Adipocyte (in vitro differentiated cells): ENCODE measurements around the gene COL15A1.
"Not testable (repeated sequence)": the region's sequence is repeated elsewhere in the genome, so short reads cannot be mapped to it uniquely, and the experiment has no call there.

ENCODE experiments used
- DNase-seq: peaks from one replicate; pipeline ENCODE4 v3.0.0-alpha.2; 2015; ENCODE audit warnings: low read depth
- H3K27me3 ChIP-seq: replicated peaks from 2 replicates; pipeline ENCODE4 v1.7.0; 2013; ENCODE audit warnings: mild to moderate bottlenecking, low read length, moderate library complexity; ENCODE audit not compliant: control insufficient read depth, insufficient read depth
- H3K36me3 ChIP-seq: 2 replicates; pipeline ENCODE4 v1.7.0; 2013; ENCODE audit warnings: low read length, mild to moderate bottlenecking, moderate library complexity; ENCODE audit not compliant: control insufficient read depth, insufficient read depth, severe bottlenecking
- H3K4me1 ChIP-seq: 2 replicates; pipeline ENCODE4 v1.7.0; 2013; ENCODE audit warnings: mild to moderate bottlenecking, low read length, moderate library complexity; ENCODE audit not compliant: control insufficient read depth, insufficient read depth
- H3K4me3 ChIP-seq: 2 replicates; pipeline ENCODE4 v1.7.0; 2013; ENCODE audit warnings: mild to moderate bottlenecking, low read length, moderate library complexity
- H3K9ac ChIP-seq: 2 replicates; pipeline ENCODE4 v1.7.0; 2013; ENCODE audit warnings: mild to moderate bottlenecking, low read length, moderate library complexity
- H3K9me3 ChIP-seq: 2 replicates; pipeline ENCODE4 v1.7.0; 2013; ENCODE audit warnings: mild to moderate bottlenecking, low read length, moderate library complexity; ENCODE audit not compliant: control insufficient read depth

Gene COL15A1

DNA sequence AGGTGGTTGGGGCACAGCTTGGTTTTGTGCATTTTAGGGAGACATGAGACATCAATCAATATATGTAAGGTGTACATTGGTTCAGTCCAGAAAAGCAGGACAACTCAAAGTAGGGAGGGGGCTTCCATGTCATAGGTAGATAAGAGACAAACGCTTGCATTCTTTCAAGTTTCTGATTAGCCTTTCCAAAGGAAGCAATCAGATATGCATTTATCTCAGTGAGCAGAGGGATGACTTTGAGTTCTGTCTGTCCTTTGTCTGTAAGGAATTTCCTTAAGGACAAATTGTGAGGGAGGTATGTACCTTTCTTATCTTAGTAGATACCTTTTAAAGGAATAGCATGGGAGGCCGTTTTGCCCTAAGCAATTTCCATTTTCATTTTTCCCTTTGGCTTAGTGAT is 63.3 kb downstream of the COL15A1 start:
- Histone ChIP-seq H3K4me1 (no peaks in the 10 kb centered on the region), H3K27me3 (peaks cover 12% of the 10 kb centered on the region), H3K4me3 (no peak overlapping the region), H3K9me3 (peaks cover 13% of the 10 kb centered on the region), H3K9ac (no peak overlapping the region), H3K36me3 (peaks cover 44% of the 10 kb centered on the region)
- no peak for DNase-seq

DNA sequence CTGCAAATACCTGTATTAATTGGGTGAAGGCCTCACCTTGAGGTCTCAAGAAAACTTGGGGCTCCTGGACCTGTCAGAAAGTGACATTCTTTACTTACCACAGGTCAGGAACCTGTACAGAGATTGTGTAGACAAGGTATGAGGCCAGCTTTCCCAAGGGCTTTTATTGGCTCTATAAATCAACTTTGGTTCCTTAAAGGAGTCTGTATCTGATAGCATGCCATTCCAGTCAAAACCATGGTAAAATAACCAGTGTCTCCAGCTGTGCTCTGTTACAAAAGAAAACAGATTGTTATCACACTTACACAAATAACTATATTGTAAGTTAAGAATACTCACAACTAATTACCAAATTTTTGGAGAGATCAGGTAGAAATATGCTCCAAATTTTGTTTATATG is 64.5 kb downstream of the COL15A1 start:
- Histone ChIP-seq H3K27me3 (peaks cover 7% of the 10 kb centered on the region), H3K36me3 (peaks cover 39% of the 10 kb centered on the region), H3K4me1 (no peaks in the 10 kb centered on the region), H3K9ac (no peak overlapping the region), H3K9me3 (peaks cover 13% of the 10 kb centered on the region), H3K4me3 (no peak overlapping the region)
- DNase-seq: no peak

DNA sequence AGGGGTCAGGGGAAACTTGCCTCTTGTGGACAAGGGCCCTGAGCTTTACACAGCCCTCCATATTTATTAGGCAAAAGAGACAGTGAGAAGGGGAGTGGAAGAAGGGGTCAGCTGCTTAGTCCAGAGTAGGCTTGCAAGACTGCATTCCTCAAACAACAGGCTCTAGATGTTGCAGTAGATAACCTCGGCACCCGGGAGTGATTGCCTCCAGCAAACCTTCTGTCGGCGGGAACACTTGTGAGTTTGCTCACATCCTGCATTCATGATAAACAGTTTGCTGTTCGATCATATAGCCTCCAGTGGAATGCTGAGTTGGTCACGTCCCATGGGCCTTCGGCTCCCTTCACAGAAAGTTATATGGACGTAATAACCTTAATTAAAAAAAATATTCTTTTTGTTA is 66.7 kb downstream of the COL15A1 start:
- Histone ChIP-seq H3K9me3 (peaks cover 13% of the 10 kb centered on the region), H3K36me3 (peaks cover 33% of the 10 kb centered on the region)
- H3K4me1 ChIP-seq, H3K4me3 ChIP-seq, H3K9ac ChIP-seq, H3K27me3 ChIP-seq, DNase-seq: not testable (repeated sequence)

DNA sequence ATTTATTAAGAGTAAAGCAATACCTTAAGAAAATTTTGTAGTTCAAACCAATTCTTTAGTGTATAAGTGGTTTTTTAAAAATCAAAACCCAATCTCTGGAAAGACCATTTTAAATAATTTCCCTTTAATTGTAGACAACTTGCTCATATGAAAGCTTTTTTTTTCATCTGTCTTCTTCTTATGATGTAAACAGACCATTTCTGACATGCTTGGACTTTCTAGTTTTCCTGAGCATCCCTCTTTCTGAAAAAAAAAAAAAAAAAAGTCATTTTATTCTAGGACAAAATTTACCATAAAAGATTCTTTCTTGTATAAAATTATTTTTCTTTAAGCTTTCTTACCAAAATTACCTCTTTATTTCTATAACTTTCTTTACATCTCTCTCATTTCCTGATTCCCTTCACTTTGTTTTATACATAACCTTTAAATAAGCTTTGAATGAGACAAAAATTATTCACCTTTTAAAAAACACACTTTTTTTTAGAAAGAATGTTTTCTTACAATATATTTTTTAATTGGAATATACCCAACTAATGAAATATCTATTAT is 67.5 kb downstream of the COL15A1 start:
- Histone ChIP-seq H3K9me3 (peaks cover 13% of the 10 kb centered on the region), H3K4me3 (no peak overlapping the region), H3K4me1 (no peaks in the 10 kb centered on the region), H3K27me3 (no peaks in the 10 kb centered on the region), H3K9ac (no peak overlapping the region), H3K36me3 (peaks cover 34% of the 10 kb centered on the region)
- no peak for DNase-seq

DNA sequence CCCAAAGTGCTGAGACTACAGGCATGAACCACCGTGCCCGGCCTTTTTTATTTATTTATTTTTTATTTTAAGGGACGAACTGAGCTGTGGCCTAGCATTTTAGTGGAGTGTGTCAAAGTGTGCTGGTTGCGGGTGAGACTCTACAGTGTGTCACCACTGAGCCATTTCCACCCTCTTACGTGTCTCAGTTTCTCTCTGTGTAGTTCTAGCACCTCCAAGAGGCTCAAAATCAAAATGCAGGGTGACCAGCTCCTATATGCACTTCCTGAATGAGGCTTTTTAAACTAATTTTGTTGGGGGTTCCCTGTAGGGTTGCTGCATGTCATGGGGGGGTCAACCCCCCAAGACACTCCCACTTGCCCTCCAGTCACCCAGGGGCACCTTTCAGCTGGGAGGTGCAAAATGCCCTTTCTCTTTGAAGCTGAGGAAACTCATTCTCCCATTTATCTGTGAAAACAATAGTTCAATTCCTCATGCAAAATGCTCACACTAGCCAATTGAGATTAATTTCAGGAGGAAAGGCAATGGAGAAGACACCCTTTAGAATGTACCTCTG is 69.3 kb downstream of the COL15A1 start:
- DNase-seq: no peak
- Histone ChIP-seq H3K4me1 (no peaks in the 10 kb centered on the region), H3K9ac (no peak overlapping the region), H3K27me3 (no peaks in the 10 kb centered on the region), H3K4me3 (no peak overlapping the region), H3K9me3 (peaks cover 13% of the 10 kb centered on the region), H3K36me3 (peaks cover 39% of the 10 kb centered on the region)

DNA sequence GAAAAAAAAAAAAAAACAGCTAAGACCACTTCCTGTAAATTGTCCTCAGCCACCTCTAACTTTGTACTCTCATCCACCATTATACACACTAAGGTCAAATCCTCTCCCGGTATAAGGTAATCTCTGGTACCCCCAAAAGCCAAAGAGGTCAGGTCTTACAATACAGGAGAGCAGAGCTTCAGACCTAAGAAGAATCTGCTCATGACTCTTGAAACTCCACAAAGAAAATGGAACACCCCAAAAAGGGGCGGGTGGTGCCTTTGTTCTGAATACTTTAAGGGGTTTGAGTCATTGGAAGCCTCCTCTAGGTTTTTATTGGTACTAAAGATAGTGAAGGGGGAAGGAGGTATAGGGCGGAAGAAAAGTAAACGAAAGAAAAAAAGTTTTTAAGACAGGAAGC is 69.8 kb downstream of the COL15A1 start:
- no peak overlapping the region for H3K4me3 ChIP-seq
- H3K27me3 ChIP-seq: no peaks in the 10 kb centered on the region
- H3K9ac ChIP-seq: no peak overlapping the region
- DNase-seq: no peak
- H3K9me3 ChIP-seq: peaks cover 13% of the 10 kb centered on the region
- H3K4me1 ChIP-seq: no peaks in the 10 kb centered on the region
- peaks cover 39% of the 10 kb centered on the region for H3K36me3 ChIP-seq

DNA sequence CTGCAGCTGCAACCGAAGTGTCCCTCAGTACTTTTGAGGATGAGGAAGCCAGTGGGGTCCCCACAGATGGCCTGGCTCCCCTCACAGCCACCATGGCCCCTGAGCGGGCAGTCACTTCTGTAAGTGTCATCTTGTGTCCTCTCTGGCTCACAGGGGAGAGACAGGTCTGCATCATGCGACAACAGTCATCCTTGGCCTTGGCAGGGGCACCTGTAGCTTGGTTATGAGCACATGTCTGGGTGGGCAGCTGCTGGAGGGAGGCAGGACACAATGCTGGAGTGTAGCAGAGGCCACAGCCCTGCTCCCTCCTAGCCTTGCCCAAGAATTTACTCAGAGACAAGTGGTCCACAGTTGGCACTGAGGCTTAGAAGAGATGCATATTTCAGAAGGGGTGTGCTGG is 71.7 kb downstream of the COL15A1 start:
- H3K36me3 ChIP-seq: peaks cover 33% of the 10 kb centered on the region
- no peak overlapping the region for H3K4me3 ChIP-seq
- no peaks in the 10 kb centered on the region for H3K27me3 ChIP-seq
- no peak overlapping the region for H3K9ac ChIP-seq
- no peak for DNase-seq
- peaks cover 9% of the 10 kb centered on the region for H3K9me3 ChIP-seq
- H3K4me1 ChIP-seq: peaks cover 17% of the 10 kb centered on the region

DNA sequence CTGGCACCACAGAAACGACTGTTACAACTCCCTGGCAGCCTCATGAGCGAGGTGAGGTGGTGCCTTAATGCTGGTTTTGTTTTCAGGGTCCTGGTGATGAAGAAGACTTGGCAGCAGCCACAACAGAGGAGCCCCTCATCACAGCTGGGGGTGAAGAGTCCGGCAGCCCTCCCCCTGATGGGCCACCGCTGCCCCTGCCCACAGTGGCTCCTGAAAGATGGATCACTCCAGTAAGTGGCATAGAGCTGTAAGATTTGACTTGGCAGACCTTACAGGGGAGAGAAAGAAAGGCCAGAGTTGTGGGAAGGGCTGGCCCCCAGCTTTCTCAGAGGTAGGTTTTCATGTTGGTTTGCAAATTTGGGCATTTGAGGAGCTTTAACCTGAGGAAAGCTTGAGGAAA is 72.2 kb downstream of the COL15A1 start:
- no peak for DNase-seq

DNA sequence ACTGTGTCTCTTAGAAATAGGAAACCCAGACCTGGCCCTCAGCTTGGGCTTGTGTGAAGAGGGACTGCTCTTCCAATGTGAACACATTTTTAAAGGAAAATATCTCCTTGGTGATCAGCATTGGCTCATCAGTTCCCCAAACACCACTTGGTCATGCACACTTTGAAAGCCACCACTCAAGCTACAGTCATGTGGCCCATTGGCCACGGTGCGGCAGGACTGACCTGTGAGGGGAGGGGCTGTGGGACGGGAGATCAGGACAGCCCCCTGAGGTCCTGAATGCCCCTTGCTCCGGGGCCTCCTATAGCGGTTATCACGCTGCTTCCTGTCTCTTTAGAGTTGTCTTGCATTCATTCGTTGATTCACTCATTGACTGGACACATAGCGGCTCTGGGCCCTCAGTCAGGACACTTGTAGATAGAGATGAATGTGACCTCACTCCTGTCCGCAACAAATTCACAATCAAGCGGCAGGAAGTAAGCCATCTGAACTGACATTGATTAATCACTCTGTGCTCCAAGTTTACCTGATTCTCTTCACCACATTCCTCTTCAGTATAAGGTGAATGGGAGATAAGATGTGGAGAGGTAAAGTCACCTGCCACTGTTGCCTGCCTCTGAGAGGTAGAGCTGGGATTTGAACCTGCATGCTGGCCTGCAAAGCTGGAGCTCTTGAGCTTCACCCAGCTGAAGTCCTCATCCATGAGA is 73.1 kb downstream of the COL15A1 start:
- H3K4me1 ChIP-seq: peaks cover 18% of the 10 kb centered on the region
- H3K27me3 ChIP-seq: no peaks in the 10 kb centered on the region
- H3K4me3 ChIP-seq: no peak overlapping the region
- no peak overlapping the region for H3K9ac ChIP-seq
- no peaks in the 10 kb centered on the region for H3K9me3 ChIP-seq
- peaks cover 32% of the 10 kb centered on the region for H3K36me3 ChIP-seq
- DNase-seq: no peak

More for the DNA sequence above, 72.2 kb downstream of the COL15A1 start:
- H3K27me3 ChIP-seq: no peaks in the 10 kb centered on the region
- no peak overlapping the region for H3K9ac ChIP-seq
- H3K36me3 ChIP-seq: peaks cover 29% of the 10 kb centered on the region
- H3K4me3 ChIP-seq: no peak overlapping the region
- peaks cover 18% of the 10 kb centered on the region for H3K4me1 ChIP-seq
- H3K9me3 ChIP-seq: peaks cover 6% of the 10 kb centered on the region

DNA sequence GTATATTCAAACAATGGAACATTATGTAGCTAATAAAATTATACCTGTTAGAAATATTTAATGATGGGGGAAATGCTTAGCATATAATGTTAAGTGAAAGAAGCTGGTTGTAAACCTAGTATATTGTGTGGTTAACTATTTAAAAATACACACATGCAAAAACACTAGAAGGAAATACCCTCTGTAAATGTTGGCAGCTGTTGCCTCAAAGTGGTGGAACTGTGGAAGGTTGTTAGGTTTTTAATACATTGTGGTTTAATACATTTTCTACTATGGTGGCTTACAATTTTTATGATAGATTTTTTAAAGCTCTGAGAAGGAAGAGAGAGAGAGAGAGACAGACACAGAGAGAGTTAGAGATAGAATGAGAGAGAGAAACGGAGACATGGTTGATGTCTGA is 74.9 kb downstream of the COL15A1 start:
- H3K9me3 ChIP-seq: no peaks in the 10 kb centered on the region
- H3K4me1 ChIP-seq: peaks cover 21% of the 10 kb centered on the region
- H3K27me3 ChIP-seq: peaks cover 2% of the 10 kb centered on the region
- no peak overlapping the region for H3K4me3 ChIP-seq
- no peak overlapping the region for H3K9ac ChIP-seq
- peaks cover 41% of the 10 kb centered on the region for H3K36me3 ChIP-seq
- DNase-seq: no peak

DNA sequence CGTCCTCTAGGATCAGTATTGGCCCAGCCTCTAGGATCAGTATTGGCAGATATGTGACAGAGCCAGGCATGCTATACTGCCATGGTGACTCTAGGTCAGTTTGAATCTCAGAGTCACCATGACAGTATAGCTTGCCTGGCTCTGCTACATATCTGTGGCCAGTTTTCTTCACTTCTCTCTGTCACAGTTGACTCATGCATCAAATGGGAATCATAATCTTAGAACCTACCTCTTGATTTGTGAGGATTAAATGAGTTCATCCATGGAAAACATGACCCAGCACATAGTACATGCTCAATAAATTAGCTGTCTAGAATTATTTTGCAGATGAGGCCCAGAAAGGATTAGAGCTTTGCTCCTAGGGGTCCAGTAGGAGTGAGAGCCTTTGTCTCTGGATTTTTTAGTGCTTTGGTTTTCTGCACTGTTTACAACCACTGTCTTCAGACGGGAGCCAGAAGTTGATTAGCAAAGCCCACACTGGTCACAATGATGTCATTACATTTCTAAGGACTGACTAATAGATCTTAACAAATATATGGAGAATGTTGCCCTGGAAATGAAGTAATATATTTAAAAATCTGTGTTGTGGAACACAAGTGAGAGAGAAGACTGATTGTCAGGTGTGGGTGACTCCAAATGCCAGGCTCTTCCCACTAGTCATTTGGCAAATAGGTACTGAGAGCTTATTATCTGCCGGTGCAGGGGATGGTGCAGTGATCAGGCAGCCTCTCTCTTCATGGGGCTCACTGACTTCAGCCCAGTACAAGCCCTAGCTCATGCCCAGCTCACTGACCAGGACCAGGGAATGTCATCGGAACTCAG is 76.0 kb downstream of the COL15A1 start:
- peak; percentile 88 for DNase-seq
- H3K9me3 ChIP-seq: no peaks in the 10 kb centered on the region

More for the DNA sequence above, 76.0 kb downstream of the COL15A1 start:
- H3K36me3 ChIP-seq: peaks cover 38% of the 10 kb centered on the region
- peaks cover 25% of the 10 kb centered on the region for H3K4me1 ChIP-seq
- H3K27me3 ChIP-seq: peaks cover 2% of the 10 kb centered on the region
- H3K9ac ChIP-seq: no peak overlapping the region
- H3K4me3 ChIP-seq: no peak overlapping the region
